KOPT-K1 (cell line): ENCODE results near the gene RBPMS2.
"Not testable (repeated sequence)": the region's sequence is repeated elsewhere in the genome, so short reads cannot be mapped to it uniquely, and the experiment has no call there.

Experiments used
- H3K27ac ChIP-seq: fragments of 200-600 bp; sonication (generic); 2 replicates; pipeline ENCODE4 v1.5.1; 2016; ENCODE audit warnings: antibody characterized with exemption, mild to moderate bottlenecking, low read depth, low read length; ENCODE audit not compliant: poor library complexity, severe bottlenecking
- H3K36me3 ChIP-seq: fragments of 200-600 bp; sonication (generic); 2 replicates; pipeline ENCODE4 v1.5.1; 2017; ENCODE audit warnings: antibody characterized with exemption, mild to moderate bottlenecking, low read length, moderate library complexity; ENCODE audit not compliant: insufficient read depth
- H3K9me3 ChIP-seq: fragments of 200-600 bp; sonication (generic); 2 replicates; pipeline ENCODE4 v1.5.1; 2017; ENCODE audit warnings: antibody characterized with exemption, low read length, mild to moderate bottlenecking; ENCODE audit not compliant: insufficient read depth, poor library complexity, severe bottlenecking

The RBPMS2 gene

GRCh38 chr15:64803526-64803925, 28.1 kb upstream of the RBPMS2 start:
- H3K9me3 ChIP-seq = no peaks in the 10 kb centered on the region
- H3K27ac ChIP-seq = no peak overlapping the region
- no peaks in the 10 kb centered on the region for H3K36me3 ChIP-seq

GRCh38 chr15:64800476-64800875, 25.1 kb upstream of the RBPMS2 start:
- no peak overlapping the region for H3K27ac ChIP-seq
- H3K9me3 ChIP-seq = no peaks in the 10 kb centered on the region
- H3K36me3 ChIP-seq = no peaks in the 10 kb centered on the region

DNA sequence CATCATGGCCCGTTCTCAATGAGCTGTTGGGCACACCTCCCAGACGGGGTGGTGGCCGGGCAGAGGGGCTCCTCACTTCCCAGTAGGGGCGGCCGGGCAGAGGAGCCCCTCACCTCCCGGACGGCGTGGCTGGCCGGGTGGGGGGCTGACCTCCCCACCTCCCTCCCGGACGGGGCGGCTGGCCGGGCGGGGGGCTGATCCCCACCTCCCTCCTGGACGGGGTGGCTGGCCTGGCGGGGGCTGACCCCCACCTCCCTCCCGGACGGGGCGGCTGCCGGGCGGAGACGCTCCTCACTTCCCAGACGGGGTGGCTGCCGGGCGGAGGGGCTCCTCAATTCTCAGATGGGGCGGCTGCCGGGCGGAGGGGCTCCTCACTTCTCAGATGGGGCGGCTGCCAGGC, 23.5 kb upstream of the RBPMS2 start:
- not testable (repeated sequence) for H3K9me3 ChIP-seq, H3K27ac ChIP-seq, H3K36me3 ChIP-seq

GRCh38 chr15:64795921-64796320, 20.5 kb upstream of the RBPMS2 start:
- not testable (repeated sequence) for H3K9me3 ChIP-seq, H3K36me3 ChIP-seq, H3K27ac ChIP-seq

- not testable (repeated sequence) for H3K36me3 ChIP-seq, H3K27ac ChIP-seq, H3K9me3 ChIP-seq
Observed at GRCh38 chr15:64795299-64795698, 19.9 kb upstream of the RBPMS2 start.

DNA sequence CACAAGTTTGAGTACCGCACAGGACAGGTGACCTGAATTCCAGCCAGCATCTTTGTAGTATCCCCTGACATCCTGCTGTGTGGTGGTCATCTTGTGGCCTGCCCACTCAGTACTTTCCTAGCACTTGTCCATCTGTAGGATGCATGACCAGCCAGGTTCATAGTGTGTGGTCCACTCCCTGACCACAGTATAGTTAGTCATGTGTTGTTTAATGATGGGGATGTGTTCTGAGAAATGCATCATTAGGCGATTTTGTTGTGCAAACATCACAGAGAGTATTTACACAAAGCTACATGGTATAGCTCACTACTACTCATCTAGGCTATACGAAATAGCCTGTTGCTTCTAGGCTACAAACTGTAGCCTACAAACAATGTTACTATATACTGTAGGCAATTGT, 16.9 kb upstream of the RBPMS2 start:
- H3K36me3 ChIP-seq = no peaks in the 10 kb centered on the region
- no peaks in the 10 kb centered on the region for H3K9me3 ChIP-seq
- H3K27ac ChIP-seq = no peak overlapping the region

DNA sequence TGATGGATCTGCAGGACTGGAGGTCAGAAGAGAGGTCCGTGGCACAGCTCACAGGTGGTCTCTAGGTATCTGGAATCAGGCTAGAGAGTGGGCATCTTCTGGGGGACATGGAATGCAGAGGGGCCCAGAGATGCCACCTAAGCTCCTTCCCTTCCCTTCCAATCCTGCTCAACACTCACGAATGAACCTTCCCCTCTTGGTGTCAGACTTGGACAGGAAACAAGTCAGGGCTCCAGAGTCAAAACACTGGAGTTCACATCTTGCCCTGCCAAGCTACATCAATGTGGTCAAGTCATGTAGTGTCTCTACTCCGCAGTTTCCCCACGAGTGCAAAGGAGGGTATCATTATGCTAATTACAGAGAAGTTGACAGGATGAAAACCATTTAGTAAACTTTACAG, 16.0 kb upstream of the RBPMS2 start:
- no peaks in the 10 kb centered on the region for H3K9me3 ChIP-seq
- no peak overlapping the region for H3K27ac ChIP-seq
- no peaks in the 10 kb centered on the region for H3K36me3 ChIP-seq

DNA sequence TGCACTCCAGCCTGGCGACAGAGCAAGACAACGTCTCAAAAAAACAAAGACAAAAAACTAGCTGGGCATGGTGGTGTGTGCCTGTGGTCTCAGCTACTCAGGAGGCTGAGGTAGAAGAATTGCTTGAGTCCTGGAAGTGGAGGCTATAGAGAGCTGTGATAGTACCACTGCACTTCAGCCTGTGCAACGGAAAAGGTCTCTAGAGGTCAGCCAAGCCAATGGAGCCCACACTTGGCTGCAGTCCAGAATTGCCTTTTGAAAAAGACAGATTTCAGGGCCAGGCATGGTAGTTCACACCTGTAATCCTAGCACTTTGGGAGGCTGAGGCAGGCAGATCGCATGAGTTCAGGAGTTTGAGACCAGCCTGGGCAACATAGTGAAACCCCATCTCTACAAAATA, 8.4 kb upstream of the RBPMS2 start:
- Histone ChIP-seq H3K9me3 (no peaks in the 10 kb centered on the region), H3K27ac (no peak overlapping the region), H3K36me3 (no peaks in the 10 kb centered on the region)

DNA sequence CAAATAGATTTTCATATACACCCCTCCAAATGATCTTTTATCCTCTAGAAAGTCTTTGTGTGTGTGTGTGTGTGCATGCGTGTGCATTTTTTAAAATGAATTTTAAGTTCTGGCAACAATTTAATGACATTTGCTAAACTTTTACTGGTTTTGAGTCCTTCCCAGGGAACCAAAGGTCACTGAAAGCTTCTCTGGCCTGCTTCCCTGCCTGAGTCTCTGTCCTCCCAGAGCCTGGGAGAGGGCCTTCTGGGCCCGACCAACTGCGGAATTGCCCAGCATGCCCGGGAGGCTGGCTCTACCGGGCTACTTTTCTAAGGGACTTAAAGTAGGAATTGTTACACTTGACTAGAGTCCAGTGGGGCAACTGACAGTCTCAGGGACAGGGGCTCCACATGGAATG, 7.4 kb upstream of the RBPMS2 start:
- Histone ChIP-seq H3K9me3 (no peaks in the 10 kb centered on the region), H3K27ac (no peak overlapping the region), H3K36me3 (no peaks in the 10 kb centered on the region)

GRCh38 chr15:64781299-64781698, 5.9 kb upstream of the RBPMS2 start:
- Histone ChIP-seq H3K9me3 (no peaks in the 10 kb centered on the region), H3K27ac (no peak overlapping the region), H3K36me3 (no peaks in the 10 kb centered on the region)

DNA sequence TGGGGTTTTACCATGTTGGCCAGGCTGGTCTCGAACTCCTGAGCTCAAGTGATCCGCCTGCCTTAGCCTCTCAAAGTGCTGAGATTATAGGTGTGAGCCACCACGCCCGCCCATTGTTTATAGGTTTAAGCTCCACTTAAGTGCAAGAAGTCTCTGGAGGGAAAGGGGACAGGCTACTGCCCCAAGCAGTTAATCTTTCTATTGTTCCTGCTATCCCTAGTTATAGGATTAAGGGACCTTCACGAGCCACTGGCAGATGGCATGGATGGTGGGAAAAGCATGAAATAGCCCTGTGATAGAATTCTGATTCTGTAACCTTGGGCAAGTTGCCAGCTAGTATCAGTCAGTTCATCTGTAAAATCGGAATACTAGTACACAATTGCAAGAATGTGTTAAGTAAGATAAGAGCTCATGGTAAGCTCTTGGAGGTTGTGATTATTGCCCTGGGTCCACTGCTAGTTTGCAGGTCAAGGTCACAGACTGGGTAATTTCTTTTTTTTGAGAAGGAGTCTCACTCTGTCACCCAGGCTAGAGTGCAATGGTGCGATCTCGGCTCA, 5.3 kb upstream of the RBPMS2 start:
- H3K36me3 ChIP-seq = no peaks in the 10 kb centered on the region
- no peak overlapping the region for H3K27ac ChIP-seq
- H3K9me3 ChIP-seq = no peaks in the 10 kb centered on the region

DNA sequence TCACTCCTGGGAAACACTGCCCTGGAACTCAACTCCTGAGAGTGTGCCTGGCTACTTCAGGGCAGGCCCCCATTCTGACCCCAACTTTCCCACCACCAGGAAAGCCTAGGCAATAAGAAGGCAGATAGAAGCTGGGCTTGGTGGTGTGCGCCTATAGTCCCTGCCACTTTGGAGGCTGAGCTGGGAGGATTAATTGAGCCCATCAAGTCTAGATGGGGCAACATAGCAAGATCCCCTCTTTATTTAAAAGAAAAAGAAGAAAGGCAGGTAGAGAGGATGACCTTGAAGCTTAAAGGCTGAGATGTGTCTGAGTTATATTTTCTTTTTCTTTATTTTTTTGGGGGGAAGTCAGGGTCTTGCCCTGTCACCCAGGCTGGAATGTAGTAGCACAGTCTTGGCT, 4.2 kb upstream of the RBPMS2 start:
- H3K9me3 ChIP-seq = no peaks in the 10 kb centered on the region
- H3K27ac ChIP-seq = no peak overlapping the region
- H3K36me3 ChIP-seq = no peaks in the 10 kb centered on the region

DNA sequence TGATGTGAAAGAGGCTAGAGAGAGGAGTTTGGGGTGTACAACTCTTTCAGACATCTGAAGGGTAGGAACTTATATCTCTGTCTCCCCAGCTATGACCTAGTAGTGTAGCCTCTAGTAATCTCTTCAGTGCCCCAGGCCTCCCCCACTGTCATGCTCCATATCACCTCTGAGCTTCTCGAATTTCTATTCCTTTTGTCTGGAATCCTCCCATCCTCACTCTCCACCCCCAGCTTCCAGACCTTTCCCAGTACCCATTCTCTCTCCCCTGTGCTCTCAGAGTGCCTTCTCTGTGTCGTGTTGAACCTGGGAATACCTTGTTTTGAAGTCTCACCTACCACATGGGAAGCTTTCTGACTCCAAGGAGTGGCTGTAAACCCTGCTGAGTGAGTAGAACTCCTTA, 3.6 kb upstream of the RBPMS2 start:
- no peaks in the 10 kb centered on the region for H3K36me3 ChIP-seq
- no peaks in the 10 kb centered on the region for H3K9me3 ChIP-seq
- H3K27ac ChIP-seq = no peak overlapping the region

DNA sequence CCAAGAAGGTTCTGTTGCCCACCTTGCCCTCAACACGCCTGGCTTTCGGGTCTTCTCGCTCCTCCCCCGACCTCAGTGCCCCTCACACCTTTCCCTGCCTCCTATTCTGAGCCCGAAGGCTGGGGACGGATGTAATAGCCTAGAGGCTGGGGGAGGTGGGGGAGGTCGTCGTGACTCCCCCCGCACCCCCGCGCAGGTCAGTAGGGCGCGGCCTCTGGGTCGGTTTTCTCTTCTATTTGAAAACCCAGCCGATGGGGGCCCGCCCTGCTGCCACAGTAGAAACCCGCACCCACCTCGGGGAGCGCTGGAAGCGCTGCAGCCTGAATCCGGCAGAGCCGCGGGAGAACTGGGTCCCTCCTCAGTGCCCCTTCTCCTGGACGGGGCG, 1.0 kb upstream of the RBPMS2 start:
- Histone ChIP-seq H3K9me3 (no peaks in the 10 kb centered on the region), H3K27ac (no peak overlapping the region)

GRCh38 chr15:64774629-64775493, 528 bp downstream of the RBPMS2 start:
- Histone ChIP-seq H3K9me3 (no peaks in the 10 kb centered on the region), H3K27ac (no peak overlapping the region)

More for the DNA sequence above, 1.0 kb upstream of the RBPMS2 start:
- H3K36me3 ChIP-seq = no peaks in the 10 kb centered on the region

DNA sequence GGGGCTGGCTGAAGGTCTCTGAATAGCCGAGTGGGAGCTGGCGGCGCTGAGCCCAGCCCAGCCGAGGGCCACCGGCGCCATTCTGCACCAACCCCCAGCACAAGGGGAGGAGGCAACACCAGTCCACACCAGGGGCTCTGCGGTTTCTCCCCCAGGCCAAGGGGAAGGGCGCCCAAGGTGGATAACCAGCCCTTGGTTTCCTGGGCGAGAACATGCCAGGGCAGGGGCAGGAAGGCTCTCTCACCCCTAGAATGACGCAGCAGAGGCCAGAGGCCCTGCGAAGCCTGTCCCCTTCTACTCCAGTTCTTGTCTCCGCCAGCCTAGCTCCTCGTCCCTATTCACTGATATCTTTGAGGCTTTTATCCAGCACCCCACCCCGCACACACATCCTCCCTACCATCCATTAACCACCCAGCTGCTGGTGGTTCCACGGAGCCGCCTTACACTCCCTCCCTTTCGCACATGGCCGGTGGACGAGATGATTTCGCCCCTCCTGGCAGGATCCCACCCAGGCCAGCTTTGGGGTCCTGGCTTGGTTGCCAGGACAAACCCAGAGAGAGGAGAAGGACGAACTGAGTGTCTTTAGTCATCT, 1.3 kb downstream of the RBPMS2 start:
- Histone ChIP-seq H3K36me3 (no peaks in the 10 kb centered on the region), H3K9me3 (no peaks in the 10 kb centered on the region), H3K27ac (no peak overlapping the region)

More at GRCh38 chr15:64774629-64775493, 528 bp downstream of the RBPMS2 start:
- H3K36me3 ChIP-seq = no peaks in the 10 kb centered on the region
